HEK293 (cell line): ENCODE measurements around the gene HYOU1.

Experiments used
- GLI2 ChIP-seq: fragments of 450-650 bp; formaldehyde crosslinking; IDR thresholded peaks from 2 replicates; pipeline ENCODE4; 2017; ENCODE audit warnings: missing biosample characterization, missing genetic modification characterization, low read depth, borderline replicate concordance
- GLIS2 ChIP-seq: fragments of 450-650 bp; formaldehyde crosslinking; IDR thresholded peaks from 2 replicates; pipeline ENCODE4 v1.5.1; 2016; ENCODE audit warnings: missing biosample characterization, missing genetic modification characterization
- HOXC10 ChIP-seq: sonication (generic); formaldehyde crosslinking; IDR thresholded peaks from 2 replicates; pipeline ENCODE4 v1.8.1; 2023; ENCODE audit warnings: mild to moderate bottlenecking, missing genetic modification reagents
- IKZF3 ChIP-seq: fragments of 450-650 bp; IDR thresholded peaks from 2 replicates; pipeline ENCODE4 v1.5.0; 2018; ENCODE audit warnings: missing biosample characterization, mild to moderate bottlenecking, missing genetic modification characterization, moderate library complexity
- KLF1 ChIP-seq: fragments of 450-650 bp; formaldehyde crosslinking; IDR thresholded peaks from 2 replicates; pipeline ENCODE4 v1.5.1; 2016; ENCODE audit warnings: missing biosample characterization, missing genetic modification characterization
- KLF9 ChIP-seq: fragments of 450-650 bp; formaldehyde crosslinking; IDR thresholded peaks from 2 replicates; pipeline ENCODE4 v1.5.1; 2016; ENCODE audit warnings: missing biosample characterization, missing genetic modification characterization, low read depth
- SETDB1 ChIP-seq: IDR thresholded peaks from one replicate; pipeline ENCODE4 v1.6.1; 2017; ENCODE audit warnings: mild to moderate bottlenecking, low read length, moderate library complexity, mixed read lengths; ENCODE audit not compliant: insufficient read length
- WT1 ChIP-seq: fragments of 450-650 bp; formaldehyde crosslinking; IDR thresholded peaks from 2 replicates; pipeline ENCODE4 v1.5.1; 2016; ENCODE audit warnings: missing biosample characterization, missing genetic modification characterization
- ZBTB20 ChIP-seq: fragments of 450-650 bp; formaldehyde crosslinking; IDR thresholded peaks from 2 replicates; pipeline ENCODE4 v1.5.1; 2016; ENCODE audit warnings: missing biosample characterization, missing genetic modification characterization
- ZBTB8A ChIP-seq: fragments of 450-650 bp; formaldehyde crosslinking; IDR thresholded peaks from 2 replicates; pipeline ENCODE4 v1.5.1; 2016; ENCODE audit warnings: missing biosample characterization, missing genetic modification characterization
- ZNF184 ChIP-seq: fragments of 450-650 bp; IDR thresholded peaks from 2 replicates; pipeline ENCODE4 v1.5.1; 2018; ENCODE audit warnings: missing biosample characterization, mild to moderate bottlenecking, missing genetic modification characterization
- ZNF274 ChIP-seq, 2 experiments: fragments of 200-500 bp in 1 of 2; fragments of 450-650 bp in 1 of 2; sonication (Bioruptor generic) in 1 of 2; formaldehyde crosslinking in 1 of 2; IDR thresholded peaks; 2 replicates each; pipeline versions ENCODE4 v1.5.1 to v1.6.1; 2014 to 2016; ENCODE audit warnings: borderline replicate concordance in 1 of 2, inconsistent platforms in 1 of 2, low read length in 1 of 2, missing biosample characterization in 1 of 2, missing genetic modification characterization in 1 of 2
- ZNF335 ChIP-seq: fragments of 450-650 bp; formaldehyde crosslinking; conservative IDR thresholded peaks from 2 replicates; pipeline ENCODE4 v1.5.1; 2016; ENCODE audit warnings: missing biosample characterization, missing genetic modification characterization
- ZNF341 ChIP-seq: fragments of 450-650 bp; formaldehyde crosslinking; IDR thresholded peaks from 2 replicates; pipeline ENCODE4; 2016; ENCODE audit warnings: low read depth, missing biosample characterization, missing genetic modification characterization
- ZNF354C ChIP-seq: fragments of 450-650 bp; formaldehyde crosslinking; IDR thresholded peaks from 2 replicates; pipeline ENCODE4 v1.5.1; 2016; ENCODE audit warnings: missing biosample characterization, missing genetic modification characterization, low read depth, borderline replicate concordance
- ZNF501 ChIP-seq: fragments of 450-650 bp; formaldehyde crosslinking; IDR thresholded peaks from 2 replicates; pipeline ENCODE4 v1.5.1; 2016; ENCODE audit warnings: missing biosample characterization, missing genetic modification characterization
- ZNF596 ChIP-seq: fragments of 450-650 bp; IDR thresholded peaks from 2 replicates; pipeline ENCODE4 v1.5.0; 2018; ENCODE audit warnings: missing biosample characterization, mild to moderate bottlenecking, missing genetic modification characterization, moderate library complexity
- ZNF660 ChIP-seq: fragments of 450-650 bp; IDR thresholded peaks from 2 replicates; pipeline ENCODE4 v1.5.1; 2018; ENCODE audit warnings: missing biosample characterization, mild to moderate bottlenecking, missing genetic modification characterization
- ZXDB ChIP-seq: fragments of 450-650 bp; formaldehyde crosslinking; IDR thresholded peaks from 2 replicates; pipeline ENCODE4 v1.5.1; 2016; ENCODE audit warnings: missing biosample characterization, missing genetic modification characterization
- TF ChIP-seq, protein P1 (sequence below): fragments of 450-650 bp; formaldehyde crosslinking; IDR thresholded peaks from 2 replicates; pipeline ENCODE4 v1.5.1; 2016; ENCODE audit warnings: missing biosample characterization, missing genetic modification characterization
- TF ChIP-seq, protein P2 (sequence below): fragments of 450-650 bp; formaldehyde crosslinking; IDR thresholded peaks from 2 replicates; pipeline ENCODE4 v1.5.1; 2016; ENCODE audit warnings: missing biosample characterization, missing genetic modification characterization
- TF ChIP-seq, protein P3 (sequence below): fragments of 450-650 bp; formaldehyde crosslinking; IDR thresholded peaks from 2 replicates; pipeline ENCODE4 v1.5.1; 2016; ENCODE audit warnings: missing biosample characterization, missing genetic modification characterization
- TF ChIP-seq, protein P4 (sequence below): fragments of 450-650 bp; formaldehyde crosslinking; conservative IDR thresholded peaks from 2 replicates; pipeline ENCODE4 v1.5.1; 2016; ENCODE audit warnings: low read depth, missing biosample characterization, missing genetic modification characterization
- TF ChIP-seq, protein P5 (sequence below): fragments of 450-650 bp; formaldehyde crosslinking; IDR thresholded peaks from 2 replicates; pipeline ENCODE4 v1.5.1; 2016; ENCODE audit warnings: missing biosample characterization, missing genetic modification characterization
- TF ChIP-seq, protein P6 (sequence below): sonication (generic); formaldehyde crosslinking; IDR thresholded peaks from 2 replicates; pipeline ENCODE4 v1.8.1; 2022; ENCODE audit warnings: mild to moderate bottlenecking, moderate library complexity, missing genetic modification reagents

HYOU1 gene

DNA sequence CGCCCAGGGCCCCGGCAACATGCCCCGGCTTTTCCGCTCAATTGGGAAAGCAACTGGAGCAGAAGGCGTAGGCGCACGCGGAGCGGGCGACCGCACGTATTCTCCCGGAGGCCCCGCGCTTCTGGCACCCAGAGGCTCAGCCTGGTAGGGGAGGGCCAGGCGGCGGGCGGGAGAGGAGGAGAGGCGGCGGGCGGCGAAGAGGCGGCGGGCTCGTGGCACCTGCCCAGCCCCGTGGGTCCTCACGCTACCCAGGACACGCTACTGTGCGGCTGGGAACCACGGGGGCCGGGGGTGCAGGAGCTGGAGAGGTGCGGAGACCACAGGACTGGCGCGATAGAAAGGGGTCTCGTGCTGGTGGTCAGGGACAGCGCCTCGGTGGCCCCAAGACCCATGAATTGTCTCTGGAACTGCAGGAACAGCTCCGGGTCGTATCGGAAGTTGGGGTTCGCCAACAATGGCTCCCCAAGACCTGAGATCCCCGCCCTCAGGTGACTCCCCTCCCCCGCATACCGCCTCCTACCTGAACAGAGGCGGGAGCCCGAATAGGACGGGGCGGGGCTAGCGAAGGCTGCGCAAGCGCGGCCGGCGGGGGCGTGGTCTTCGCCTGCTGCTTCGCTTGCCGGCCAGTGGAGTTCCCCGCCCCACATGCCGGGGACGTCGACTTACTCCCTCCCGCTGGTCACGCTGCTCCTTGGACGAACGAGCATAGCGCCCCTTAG is 26.5 kb downstream of the HYOU1 start, which contains the start of gene SLC37A4 (continued):
- TF ChIP-seq, protein P1, sequence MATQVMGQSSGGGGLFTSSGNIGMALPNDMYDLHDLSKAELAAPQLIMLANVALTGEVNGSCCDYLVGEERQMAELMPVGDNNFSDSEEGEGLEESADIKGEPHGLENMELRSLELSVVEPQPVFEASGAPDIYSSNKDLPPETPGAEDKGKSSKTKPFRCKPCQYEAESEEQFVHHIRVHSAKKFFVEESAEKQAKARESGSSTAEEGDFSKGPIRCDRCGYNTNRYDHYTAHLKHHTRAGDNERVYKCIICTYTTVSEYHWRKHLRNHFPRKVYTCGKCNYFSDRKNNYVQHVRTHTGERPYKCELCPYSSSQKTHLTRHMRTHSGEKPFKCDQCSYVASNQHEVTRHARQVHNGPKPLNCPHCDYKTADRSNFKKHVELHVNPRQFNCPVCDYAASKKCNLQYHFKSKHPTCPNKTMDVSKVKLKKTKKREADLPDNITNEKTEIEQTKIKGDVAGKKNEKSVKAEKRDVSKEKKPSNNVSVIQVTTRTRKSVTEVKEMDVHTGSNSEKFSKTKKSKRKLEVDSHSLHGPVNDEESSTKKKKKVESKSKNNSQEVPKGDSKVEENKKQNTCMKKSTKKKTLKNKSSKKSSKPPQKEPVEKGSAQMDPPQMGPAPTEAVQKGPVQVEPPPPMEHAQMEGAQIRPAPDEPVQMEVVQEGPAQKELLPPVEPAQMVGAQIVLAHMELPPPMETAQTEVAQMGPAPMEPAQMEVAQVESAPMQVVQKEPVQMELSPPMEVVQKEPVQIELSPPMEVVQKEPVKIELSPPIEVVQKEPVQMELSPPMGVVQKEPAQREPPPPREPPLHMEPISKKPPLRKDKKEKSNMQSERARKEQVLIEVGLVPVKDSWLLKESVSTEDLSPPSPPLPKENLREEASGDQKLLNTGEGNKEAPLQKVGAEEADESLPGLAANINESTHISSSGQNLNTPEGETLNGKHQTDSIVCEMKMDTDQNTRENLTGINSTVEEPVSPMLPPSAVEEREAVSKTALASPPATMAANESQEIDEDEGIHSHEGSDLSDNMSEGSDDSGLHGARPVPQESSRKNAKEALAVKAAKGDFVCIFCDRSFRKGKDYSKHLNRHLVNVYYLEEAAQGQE (tag by site-specific recombination): peak; percentile 57
- TF ChIP-seq, protein P2, sequence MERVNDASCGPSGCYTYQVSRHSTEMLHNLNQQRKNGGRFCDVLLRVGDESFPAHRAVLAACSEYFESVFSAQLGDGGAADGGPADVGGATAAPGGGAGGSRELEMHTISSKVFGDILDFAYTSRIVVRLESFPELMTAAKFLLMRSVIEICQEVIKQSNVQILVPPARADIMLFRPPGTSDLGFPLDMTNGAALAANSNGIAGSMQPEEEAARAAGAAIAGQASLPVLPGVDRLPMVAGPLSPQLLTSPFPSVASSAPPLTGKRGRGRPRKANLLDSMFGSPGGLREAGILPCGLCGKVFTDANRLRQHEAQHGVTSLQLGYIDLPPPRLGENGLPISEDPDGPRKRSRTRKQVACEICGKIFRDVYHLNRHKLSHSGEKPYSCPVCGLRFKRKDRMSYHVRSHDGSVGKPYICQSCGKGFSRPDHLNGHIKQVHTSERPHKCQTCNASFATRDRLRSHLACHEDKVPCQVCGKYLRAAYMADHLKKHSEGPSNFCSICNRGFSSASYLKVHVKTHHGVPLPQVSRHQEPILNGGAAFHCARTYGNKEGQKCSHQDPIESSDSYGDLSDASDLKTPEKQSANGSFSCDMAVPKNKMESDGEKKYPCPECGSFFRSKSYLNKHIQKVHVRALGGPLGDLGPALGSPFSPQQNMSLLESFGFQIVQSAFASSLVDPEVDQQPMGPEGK (tag by site-specific recombination): peak; percentile 75
- TF ChIP-seq, protein P3, sequence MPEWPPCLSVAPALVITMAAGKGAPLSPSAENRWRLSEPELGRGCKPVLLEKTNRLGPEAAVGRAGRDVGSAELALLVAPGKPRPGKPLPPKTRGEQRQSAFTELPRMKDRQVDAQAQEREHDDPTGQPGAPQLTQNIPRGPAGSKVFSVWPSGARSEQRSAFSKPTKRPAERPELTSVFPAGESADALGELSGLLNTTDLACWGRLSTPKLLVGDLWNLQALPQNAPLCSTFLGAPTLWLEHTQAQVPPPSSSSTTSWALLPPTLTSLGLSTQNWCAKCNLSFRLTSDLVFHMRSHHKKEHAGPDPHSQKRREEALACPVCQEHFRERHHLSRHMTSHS (tag by site-specific recombination): no peak
- TF ChIP-seq, protein P4, sequence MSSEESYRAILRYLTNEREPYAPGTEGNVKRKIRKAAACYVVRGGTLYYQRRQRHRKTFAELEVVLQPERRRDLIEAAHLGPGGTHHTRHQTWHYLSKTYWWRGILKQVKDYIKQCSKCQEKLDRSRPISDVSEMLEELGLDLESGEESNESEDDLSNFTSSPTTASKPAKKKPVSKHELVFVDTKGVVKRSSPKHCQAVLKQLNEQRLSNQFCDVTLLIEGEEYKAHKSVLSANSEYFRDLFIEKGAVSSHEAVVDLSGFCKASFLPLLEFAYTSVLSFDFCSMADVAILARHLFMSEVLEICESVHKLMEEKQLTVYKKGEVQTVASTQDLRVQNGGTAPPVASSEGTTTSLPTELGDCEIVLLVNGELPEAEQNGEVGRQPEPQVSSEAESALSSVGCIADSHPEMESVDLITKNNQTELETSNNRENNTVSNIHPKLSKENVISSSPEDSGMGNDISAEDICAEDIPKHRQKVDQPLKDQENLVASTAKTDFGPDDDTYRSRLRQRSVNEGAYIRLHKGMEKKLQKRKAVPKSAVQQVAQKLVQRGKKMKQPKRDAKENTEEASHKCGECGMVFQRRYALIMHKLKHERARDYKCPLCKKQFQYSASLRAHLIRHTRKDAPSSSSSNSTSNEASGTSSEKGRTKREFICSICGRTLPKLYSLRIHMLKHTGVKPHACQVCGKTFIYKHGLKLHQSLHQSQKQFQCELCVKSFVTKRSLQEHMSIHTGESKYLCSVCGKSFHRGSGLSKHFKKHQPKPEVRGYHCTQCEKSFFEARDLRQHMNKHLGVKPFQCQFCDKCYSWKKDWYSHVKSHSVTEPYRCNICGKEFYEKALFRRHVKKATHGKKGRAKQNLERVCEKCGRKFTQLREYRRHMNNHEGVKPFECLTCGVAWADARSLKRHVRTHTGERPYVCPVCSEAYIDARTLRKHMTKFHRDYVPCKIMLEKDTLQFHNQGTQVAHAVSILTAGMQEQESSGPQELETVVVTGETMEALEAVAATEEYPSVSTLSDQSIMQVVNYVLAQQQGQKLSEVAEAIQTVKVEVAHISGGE (tag by site-specific recombination): no peak; the same call in 1 of the 2 replicates
- TF ChIP-seq HOXC10 (CRISPR knock-in tag): no peak
- peak; percentile 51 for TF ChIP-seq WT1
- 0 out of 2 replicates have a peak, but pooled peaks have one; percentile 44 for TF ChIP-seq ZXDB
- TF ChIP-seq ZBTB20 (tag by site-specific recombination): peak; percentile 98
- TF ChIP-seq SETDB1: no peak
- 0 out of 2 replicates have a peak, but pooled peaks have one; percentile 78 for TF ChIP-seq ZNF335
- TF ChIP-seq, protein P5, sequence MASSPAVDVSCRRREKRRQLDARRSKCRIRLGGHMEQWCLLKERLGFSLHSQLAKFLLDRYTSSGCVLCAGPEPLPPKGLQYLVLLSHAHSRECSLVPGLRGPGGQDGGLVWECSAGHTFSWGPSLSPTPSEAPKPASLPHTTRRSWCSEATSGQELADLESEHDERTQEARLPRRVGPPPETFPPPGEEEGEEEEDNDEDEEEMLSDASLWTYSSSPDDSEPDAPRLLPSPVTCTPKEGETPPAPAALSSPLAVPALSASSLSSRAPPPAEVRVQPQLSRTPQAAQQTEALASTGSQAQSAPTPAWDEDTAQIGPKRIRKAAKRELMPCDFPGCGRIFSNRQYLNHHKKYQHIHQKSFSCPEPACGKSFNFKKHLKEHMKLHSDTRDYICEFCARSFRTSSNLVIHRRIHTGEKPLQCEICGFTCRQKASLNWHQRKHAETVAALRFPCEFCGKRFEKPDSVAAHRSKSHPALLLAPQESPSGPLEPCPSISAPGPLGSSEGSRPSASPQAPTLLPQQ: peak; percentile 12; the same call in 1 of the 2 replicates
- no peak for TF ChIP-seq ZNF596 (tag by site-specific recombination)
- TF ChIP-seq ZNF501 (tag by site-specific recombination): peak; percentile 73
- 0 out of 2 replicates have a peak, but pooled peaks have one; percentile 20 for TF ChIP-seq ZNF660
- no peak for TF ChIP-seq GLI2 (tag by site-specific recombination)
- no peak for TF ChIP-seq ZNF184 (tag by site-specific recombination)
- TF ChIP-seq KLF1 (tag by site-specific recombination): peak; percentile 23
- TF ChIP-seq, protein P6, sequence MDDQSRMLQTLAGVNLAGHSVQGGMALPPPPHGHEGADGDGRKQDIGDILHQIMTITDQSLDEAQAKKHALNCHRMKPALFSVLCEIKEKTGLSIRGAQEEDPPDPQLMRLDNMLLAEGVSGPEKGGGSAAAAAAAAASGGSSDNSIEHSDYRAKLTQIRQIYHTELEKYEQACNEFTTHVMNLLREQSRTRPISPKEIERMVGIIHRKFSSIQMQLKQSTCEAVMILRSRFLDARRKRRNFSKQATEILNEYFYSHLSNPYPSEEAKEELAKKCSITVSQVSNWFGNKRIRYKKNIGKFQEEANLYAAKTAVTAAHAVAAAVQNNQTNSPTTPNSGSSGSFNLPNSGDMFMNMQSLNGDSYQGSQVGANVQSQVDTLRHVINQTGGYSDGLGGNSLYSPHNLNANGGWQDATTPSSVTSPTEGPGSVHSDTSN (CRISPR knock-in tag): no peak
- peak; percentile 43; the same call in 1 of the 2 replicates for TF ChIP-seq ZNF341
- TF ChIP-seq KLF9: peak; percentile 88
- TF ChIP-seq IKZF3 (tag by site-specific recombination): no peak
- no peak for TF ChIP-seq ZNF274 (IDR thresholded peaks at IDR 0.05; ENCODE audit: low read length)
- TF ChIP-seq ZNF274 (tag by site-specific recombination; IDR thresholded peaks at IDR 0.05; ENCODE audit: borderline replicate concordance): no peak
- peak; percentile 78; the same call in 1 of the 2 replicates for TF ChIP-seq GLIS2 (tag by site-specific recombination)
- TF ChIP-seq ZNF354C (tag by site-specific recombination): no peak
- peak; percentile 82 for TF ChIP-seq ZBTB8A (tag by site-specific recombination)
